Right lung (tissue), 10 donors: ENCODE results near the gene ZNF541. TPM values are rescaled to one million over a fixed set of nuclear protein-coding genes. Genes with fewer than 3 reads are reported as not detected.

Experiments used
- DNase-seq, 2 donors: peaks; one replicate each; pipeline ENCODE4 v3.0.0-alpha.2; 2013
- long read RNA-seq, 8 donors: transcript quantifications; one replicate each; lab custom pipeline, GENCODE V29; 2026
- polyA plus RNA-seq, 5 donors: library from polyadenylated mRNA; unstranded; fragments of 120-200 nt; gene quantifications; one replicate each; pipeline versions ENCODE4 v1.2.1 to v1.2.3, GENCODE V29; 2013; ENCODE audit warnings: inconsistent platforms in 1 of 5, low replicate concordance in 1 of 5; ENCODE audit not compliant: insufficient read length in 5 of 5, insufficient read depth in 1 of 5

The ZNF541 gene, protein sequence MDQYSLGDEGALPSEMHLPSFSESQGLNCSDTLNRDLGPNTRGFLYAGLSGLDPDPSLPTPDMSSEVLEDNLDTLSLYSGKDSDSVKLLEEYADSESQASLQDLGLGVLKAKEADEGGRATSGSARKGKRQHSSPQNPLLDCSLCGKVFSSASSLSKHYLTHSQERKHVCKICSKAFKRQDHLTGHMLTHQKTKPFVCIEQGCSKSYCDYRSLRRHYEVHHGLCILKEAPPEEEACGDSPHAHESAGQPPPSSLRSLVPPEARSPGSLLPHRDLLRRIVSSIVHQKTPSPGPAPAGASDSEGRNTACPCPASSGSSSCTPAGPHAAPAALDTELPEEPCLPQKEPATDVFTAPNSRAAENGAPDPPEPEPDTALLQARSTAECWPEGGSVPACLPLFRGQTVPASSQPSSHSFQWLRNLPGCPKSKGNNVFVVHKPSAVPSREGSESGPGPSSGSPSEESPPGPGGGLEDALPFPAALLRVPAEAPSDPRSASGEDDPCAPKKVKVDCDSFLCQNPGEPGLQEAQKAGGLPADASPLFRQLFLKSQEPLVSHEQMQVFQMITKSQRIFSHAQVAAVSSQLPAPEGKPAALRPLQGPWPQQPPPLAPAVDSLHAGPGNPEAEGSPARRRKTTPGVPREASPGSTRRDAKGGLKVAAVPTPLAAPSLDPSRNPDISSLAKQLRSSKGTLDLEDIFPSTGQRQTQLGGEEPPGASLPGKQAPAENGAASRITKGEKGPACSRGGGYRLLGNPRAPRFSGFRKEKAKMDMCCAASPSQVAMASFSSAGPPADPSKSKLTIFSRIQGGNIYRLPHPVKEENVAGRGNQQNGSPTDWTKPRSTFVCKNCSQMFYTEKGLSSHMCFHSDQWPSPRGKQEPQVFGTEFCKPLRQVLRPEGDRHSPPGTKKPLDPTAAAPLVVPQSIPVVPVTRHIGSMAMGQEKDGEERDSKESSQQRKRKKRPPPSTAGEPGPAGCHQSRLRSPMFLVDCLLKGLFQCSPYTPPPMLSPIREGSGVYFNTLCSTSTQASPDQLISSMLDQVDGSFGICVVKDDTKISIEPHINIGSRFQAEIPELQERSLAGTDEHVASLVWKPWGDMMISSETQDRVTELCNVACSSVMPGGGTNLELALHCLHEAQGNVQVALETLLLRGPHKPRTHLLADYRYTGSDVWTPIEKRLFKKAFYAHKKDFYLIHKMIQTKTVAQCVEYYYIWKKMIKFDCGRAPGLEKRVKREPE (N-terminal part only)
- under 1 TPM; 0.14 to 0.55 (median 0.23) TPM for polyA plus RNA-seq
- long read RNA-seq, donor 1 = 0 reads
- long read RNA-seq, donor 2 = 0 reads
- long read RNA-seq, donor 3 = 0 reads
- long read RNA-seq, donor 4 = 0 reads
- long read RNA-seq, donor 5 = 0 reads
- long read RNA-seq, donor 6 = 0 reads
- long read RNA-seq, donor 7 = 0 reads
- long read RNA-seq, donor 8 = 0 reads

DNA sequence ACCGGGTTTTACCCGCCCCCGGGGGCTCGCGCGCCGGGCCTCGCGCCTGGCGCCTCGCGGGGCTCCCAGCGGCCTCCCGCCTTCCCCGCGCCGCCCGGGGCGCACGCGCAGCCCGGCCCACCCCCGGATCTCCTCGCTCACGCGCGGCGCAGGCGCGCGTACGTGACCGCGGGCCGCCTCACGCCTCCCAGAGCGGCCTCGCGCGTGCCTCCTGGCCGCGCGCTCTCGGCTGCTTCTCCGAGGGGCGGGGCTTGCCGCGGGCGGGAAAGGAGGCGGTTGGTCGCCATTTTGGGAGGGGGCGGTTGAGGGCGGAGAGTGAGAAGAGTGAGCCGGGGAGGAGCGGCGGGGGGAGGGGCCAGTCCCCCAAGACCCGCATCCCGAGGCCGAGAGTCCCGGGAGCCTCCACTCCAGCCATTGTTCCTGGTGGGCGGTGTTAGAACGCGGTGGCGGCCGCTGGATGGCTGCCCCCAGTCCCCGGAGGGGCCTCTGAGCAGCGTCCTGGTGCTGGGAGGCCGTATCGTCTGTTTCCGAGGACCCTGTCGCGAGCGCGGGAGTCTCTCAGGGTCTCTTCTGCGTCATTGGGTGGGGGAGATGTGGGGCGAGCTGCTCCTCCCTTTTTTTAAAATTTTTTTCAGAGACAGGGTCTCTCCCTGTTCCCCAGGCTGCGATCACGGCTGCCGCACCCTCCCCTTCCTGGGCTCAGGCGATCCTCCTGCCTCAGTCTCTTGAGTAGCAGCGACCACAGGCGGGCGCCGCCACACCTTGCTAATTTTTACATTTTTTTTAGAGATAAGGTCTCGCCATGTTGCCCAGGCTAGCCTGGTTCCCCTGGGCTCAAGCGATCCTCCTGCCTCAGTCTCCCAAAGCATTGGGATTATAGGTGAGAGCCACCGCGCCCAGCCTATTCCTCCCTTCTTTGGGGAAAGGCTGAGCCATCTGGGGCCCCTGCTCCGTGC, at the start of gene ZNF541:
Gene ZNF541, minus strand, starts transcription at position 78 of the 956 bp plus-strand sequence. CDS start 17,292 bp downstream, outside the sequence.
- peak; percentile 14 to 24 for DNase-seq

DNA sequence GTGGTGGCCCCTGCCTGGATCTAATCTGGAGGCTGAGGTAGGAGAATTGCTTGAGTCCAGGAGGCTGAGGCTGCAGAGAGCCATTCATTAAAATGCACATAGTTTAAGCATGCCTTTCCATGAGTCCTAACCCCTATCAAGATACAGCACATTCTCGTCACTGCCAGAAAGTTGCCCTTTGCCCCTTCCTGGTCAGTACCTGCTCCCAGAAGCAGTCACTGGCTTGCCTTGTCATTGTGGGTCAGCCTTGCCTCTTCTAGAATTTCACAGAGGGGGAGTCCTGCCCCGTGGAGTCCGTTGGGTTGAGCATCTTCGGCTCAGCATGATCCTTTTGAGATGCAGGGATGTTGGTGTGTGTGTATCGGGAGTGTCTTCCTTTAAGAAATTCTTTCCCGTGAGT, 46.8 kb upstream of the ZNF541 start:
- DNase-seq = no peak

DNA sequence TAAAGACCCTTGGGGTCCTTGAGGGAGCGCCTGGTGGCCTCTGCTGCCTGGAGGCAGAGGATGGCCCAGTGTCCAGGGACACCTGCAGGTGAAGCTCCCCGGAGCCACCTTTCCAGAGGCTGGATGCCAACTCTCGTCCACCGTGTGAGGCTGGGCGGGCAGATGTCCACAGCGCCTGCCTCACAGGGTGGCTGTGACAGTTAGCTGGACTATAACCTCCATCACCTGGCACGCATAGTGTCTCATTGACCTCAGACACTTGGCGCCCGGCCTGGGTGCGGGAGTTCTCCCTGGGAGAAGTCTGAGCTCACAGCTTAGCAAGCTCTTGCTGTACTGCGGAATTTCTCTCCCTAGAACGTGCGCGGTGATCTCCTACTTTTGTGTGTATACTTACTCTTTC, 45.8 kb upstream of the ZNF541 start:
- no peak for DNase-seq

DNA sequence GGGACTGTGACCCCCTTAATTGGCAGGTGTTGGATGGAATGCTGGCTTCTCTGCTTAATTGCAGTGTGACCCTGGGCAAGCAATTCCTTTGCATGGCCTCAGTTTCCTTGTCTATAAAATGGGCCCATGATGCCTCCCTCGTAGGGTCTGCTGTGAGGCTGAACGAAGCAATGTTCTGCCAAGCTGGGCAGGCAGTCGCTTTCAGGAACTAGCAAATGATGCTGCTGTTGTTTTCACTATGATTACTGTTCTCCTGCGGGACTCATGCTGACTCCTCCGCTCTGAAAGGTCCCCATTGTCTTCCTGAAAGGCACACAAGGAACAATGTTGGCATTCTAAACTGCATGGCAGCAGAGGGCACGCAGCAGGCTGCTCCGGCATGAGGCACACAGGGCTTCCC, 42.8 kb upstream of the ZNF541 start:
- no peak for DNase-seq

DNA sequence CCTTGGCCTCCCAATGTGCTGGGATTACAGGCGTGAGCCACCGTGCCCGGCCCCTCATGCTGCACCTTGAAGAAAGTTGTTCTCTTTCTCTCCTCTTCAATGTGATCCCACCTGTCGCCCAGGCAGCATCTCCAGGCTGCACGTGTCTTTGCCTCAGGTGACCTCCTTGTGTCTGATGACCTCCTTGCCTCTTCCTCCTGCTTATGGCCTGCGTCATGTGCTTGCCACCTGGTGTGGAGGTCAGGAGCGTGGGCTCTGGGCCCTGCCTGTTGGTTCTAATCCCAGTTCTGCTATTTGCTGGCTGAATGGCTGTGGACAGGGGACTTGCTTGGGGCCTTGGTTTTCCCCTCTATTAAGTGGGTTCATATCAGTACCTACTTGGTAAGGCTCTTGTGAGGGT, 42.3 kb upstream of the ZNF541 start:
- DNase-seq = no peak

DNA sequence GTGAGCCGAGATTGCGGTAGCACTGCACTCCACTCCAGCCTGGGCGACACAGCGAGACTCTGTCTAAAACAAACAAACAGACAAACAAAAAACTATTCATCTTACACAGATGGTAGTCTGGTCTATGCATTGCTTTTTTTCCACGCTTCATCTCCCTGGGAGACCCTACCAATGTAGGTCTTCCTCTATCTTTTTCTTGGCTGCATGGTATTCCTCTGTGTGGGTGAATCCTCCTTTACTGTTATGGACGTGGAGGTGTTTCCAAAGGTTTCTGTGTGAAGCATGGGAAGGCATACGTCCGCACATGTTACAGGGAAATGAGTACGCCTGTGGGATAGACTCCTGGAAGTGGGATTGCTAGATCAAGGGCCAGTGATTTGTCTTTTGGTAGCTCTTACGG, 41.6 kb upstream of the ZNF541 start:
- no peak for DNase-seq

DNA sequence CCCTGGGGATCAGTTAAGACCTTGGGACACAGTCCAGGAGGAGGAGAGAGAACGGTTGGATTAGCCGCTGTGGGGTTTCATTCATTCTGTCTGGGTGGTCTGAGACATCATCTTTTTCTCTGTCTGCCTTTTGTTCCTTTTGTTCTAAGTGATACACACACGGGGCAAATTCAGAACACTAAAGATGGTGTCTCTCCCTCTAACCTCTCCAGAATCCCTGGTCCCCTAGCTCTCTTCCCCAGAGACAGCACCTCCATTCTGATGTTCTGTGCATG, 41.0 kb upstream of the ZNF541 start:
- DNase-seq = no peak

DNA sequence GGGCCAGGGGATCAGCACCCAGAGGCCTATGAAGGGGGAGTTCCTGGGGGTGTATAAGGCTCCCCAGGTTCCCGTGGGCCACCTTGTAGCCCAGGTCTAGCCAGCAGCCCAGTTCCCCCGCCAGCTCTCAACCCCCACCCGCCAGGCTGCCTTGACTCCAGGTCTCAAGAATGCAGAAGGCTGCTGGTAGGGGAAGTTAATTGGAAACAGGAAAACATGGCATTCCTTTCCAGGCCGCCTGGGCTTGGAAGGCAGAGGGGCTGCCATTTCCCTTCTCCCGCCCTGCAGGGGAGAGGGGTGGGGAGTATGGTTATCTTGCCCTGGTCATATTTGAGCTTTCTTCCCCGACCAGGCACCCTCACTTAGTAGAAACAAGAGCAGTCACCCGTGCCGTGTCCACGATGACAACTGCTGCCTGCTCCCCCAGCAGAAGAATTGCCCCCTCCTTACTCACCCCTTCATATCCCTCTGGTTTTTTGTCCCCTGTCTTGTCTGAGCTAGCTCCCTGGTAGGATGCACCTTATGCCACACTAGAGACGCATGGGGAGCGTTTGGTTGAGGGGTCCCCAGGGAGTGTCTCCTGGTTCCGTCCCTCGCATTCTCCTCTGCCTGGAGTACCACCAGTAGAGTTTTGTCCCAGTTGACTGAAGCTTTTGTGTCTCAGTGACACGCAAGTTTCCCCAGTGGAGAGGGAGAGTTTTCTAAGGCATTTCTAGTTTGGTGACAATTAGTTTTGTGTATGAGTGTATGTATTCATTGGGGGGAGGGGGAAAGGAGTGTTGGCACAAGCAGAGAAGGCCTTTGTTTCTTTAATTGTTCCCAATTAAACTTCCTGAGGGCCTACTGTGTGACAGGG, 40.4 kb upstream of the ZNF541 start:
- no peak for DNase-seq

DNA sequence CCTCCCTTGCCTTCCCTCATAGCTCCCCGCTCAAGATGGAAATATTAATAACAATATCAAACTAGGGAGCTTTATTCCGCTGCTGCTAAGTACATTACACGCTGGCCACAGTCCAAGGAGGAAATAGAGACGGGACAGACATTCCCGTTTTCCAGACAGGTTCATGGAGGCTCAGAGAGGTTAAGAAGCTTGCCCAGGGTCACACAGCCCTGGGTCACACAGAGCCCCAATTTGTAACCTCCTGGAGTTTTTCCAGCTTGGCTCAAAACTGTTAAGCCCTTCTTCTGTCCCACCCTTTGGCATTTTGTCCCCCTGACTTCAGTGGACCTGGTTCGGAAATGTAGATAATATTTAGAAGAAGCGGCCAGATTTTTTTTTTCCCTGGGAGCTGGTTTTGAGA, 38.0 kb upstream of the ZNF541 start:
- DNase-seq = no peak

DNA sequence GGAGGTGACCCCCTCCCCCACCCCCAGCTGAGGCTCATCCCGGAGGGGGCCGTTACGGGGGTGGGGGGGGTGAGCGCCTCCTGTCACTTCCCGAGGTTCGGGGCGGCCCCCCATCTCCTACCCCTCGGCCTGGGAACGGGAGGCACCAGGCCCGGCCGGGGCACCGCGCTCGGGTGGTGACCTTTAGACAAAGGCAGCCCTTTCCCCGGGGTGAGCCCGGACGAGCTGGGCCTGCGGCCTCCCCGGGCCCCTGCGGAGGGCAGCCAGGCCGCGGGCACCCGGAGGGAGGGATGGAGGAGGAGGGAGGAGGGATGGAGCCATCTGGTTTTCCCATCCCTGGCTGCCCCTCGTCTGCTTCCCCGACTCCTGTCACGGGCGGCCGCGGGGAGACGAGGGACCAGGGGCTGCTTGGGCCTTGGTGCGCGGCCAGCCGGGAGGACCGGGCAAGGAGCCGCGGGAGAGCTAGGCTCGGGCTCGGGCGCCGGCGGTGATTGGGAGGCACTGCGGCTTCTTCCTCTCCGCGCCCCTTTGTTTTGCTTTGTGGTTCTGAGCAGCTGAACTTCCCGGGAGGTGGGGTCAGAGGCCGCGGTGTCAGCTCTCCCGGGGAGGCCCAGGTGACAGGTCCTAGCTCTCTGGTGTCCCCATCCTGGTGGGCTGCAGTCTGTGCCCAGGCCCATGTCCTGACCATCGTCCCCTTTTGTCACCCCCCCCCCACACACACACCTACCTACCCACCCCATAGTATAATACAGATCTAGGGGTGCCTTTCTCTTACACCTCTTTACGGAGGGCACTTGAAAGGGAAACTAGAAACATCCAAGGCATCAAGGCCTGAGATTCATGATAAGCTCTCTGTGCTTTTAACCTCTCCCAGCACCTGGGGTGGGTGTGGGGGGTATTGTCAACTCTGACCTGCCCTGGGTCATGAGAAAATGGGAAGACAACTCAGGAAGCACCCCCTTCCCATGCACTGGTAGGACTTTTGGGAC, 37.3 kb upstream of the ZNF541 start:
- no peak for DNase-seq

DNA sequence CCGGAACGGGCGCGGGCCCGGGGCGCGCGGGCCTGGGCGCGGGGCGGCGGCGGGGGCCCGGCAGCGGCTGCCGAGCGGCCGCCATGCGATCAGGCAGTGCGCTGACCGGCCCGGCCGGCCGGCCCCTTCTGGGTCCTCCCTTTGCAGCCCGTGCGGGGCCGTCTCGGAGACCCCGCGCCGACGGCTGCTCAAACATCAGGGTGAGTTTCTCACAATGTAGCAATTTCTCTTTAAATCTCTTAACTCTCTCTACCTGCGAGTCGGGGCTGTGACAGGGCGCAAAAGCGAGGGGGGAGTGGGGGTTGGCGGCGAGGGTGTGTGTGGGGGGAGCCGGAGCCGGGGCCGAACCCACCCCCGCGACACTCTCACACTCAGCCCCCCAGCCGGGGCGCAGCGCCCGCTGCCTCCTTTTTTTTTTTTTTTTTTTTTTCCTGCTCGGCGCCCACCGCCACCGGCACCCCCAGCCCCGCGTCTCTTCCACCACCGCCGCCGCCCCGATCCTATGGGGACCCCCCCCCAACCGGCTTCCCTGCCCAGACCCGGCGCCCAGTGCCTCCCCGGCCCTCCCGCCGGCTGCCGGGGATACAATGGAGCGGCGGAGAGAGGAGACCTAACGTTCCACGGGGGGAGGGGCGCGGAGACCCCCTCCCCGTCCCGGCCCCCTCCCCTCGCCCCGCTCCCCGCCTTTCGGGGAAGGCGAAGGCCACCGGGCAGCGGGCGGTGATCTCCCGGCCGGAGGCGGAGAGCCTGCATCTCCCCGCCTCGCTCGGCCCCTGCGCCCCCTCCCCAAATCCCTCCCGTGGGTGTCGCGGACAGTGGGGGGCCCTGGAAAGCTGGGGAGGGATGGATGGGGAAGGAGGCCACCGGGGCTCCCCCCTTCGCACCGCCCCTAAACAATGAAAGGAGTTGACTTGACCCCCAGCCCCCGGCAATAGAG, 36.3 kb upstream of the ZNF541 start, which contains the start of gene BICRA:
Gene BICRA, plus strand, starts transcription at position 166 of the 937 bp plus-strand sequence. CDS start 64,441 bp downstream, outside the sequence.
- DNase-seq = peak; percentile 80 to 85

DNA sequence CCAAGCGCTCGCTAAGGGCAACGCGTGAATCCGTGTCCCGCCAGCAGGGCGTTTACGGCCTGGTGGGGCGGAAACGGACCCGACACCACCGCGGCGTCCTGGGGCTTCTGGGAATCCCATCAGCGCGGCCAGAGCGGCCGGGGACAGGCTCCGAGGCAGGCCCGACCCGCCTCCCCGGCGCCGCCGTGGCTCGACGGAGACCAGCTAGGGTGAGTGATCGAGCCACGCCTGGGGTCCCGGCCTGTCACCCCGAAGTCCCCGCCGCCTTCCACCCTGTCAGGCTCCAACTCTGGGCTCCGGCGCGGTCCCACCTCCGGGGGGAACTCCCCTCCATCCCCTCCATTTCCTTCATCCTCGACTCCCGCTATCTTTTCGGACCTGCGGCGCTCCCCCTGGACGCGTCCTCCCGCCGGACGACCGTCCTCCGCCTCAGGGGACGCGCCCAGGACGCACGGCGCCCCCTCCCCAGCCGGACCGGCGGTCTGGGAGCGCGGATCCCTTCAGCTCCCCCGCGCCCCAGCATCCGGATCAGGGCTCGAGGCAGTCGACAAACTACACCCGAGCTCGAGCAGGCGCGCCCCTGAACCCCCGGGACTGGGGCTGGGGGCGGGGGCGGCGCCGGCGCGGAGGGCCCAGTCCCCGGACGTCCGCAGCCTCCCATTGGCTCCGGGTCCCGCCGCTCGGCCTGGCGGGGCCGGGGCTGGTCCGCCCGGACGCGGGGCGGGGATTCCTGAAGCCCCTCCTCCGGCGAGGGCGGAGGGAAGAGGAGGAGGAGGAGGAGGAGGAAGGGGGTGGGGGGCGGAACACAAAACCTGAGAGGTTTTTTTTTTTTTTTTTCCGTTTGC, 35.3 kb upstream of the ZNF541 start:
- peak; percentile 95 to 97 for DNase-seq

DNA sequence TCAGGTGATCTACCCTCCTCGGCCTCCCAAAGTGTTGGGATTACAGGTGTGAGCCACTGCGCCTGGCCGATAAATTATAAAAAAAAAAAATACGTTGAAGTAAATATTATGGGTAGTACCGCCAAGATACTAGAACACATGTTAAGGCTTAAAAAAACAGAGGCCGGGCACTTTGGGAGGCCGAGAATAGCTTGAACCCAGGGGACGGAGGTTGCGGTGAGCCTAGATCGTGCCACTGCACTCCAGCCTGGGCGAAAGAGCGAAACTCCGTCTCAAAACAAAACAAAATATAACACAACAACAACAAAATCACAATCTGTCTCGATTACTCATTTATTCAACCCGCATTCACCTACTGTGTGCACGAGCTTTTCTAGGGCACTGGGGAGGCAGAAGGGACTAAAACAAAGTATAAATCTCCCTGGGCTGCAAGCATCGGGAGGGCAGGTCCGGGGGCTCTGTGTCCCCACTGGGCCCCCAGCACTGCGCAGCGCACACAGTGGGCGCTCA, 34.7 kb upstream of the ZNF541 start:
- no peak for DNase-seq

DNA sequence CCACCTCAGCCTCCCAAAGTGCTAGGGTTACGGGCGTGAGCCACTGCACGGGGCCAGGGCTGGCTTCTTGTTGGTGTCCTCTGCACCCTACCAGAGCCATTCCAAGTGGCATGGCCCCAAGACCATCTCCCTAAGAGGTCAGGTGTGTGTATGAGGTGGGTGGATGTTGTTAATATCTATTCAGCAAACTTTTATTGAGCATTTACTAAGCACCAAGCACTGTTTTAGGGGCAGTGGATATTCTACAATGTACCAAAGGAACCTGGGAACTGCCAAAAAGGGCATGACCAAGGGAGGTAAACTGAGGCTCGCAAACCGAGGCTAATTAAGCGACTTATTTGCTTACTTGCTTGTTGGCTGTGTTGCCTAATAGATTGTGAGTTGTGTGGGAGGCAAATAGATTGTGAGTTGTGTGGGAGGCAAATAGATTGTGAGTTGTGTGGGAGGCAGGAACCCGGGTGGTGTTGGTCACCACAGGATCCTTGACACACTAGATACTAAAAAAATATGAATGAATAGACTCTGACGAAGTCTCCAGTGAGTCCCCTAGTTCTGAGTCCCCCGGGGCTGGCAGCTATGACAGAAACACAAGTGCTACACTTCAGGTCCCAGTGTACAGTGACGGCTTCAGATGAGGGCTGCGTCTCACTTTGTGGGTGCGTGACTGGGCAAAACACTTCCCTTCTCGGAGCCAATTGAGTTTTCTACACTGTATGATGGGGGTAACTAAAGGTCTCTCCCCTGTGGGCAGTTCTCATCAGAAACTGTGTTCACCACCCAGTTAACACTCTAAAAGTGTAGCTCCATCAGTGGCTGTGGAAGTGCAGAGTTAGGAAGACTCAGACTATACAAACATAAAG, 31.0 kb upstream of the ZNF541 start:
- DNase-seq = no peak
